ENCODE results near the gene MIX23. TPM values are rescaled to one million over a fixed set of nuclear protein-coding genes. Genes with fewer than 3 reads are reported as not detected.

MIX23 gene
- total RNA-seq, 1 experiment from 2014 or later = 111 TPM

DNA sequence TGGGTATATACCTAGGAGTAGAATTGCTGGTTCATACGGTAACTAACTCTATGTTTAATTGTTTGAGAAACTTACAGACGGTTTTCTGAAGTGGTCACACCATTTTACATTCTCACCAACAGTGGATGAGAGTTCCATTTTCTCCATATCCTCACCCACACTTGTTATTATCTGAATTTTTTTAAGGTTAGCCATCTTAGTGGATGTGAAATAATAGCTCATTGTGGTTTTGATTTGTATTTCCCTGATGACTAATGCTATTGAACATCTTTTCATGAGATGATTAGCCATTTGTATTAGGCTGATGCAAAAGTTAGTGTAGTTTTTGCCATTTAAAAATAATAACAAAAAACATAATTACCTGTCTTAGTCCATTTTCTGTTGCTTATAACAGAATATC, 39.4 kb downstream of the MIX23 start:
- peak; percentile 49; the same call in 1 of the 2 replicates for ATAC-seq
- no peaks in the 10 kb centered on the region; the same call in 1 of the 2 replicates for H3K4me1 ChIP-seq (ENCODE audit: insufficient read depth, low read length)
- H3K27ac ChIP-seq (ENCODE audit: low read length) = no peak overlapping the region
- TF ChIP-seq EZH2 (IDR thresholded peaks at IDR 0.05; ENCODE audit: low read length, unreplicated experiment) = no peak
- TF ChIP-seq EZH2phosphoT487 (IDR thresholded peaks at IDR 0.05; ENCODE audit: borderline replicate concordance, low read length) = no peak
- TF ChIP-seq, protein P1, sequence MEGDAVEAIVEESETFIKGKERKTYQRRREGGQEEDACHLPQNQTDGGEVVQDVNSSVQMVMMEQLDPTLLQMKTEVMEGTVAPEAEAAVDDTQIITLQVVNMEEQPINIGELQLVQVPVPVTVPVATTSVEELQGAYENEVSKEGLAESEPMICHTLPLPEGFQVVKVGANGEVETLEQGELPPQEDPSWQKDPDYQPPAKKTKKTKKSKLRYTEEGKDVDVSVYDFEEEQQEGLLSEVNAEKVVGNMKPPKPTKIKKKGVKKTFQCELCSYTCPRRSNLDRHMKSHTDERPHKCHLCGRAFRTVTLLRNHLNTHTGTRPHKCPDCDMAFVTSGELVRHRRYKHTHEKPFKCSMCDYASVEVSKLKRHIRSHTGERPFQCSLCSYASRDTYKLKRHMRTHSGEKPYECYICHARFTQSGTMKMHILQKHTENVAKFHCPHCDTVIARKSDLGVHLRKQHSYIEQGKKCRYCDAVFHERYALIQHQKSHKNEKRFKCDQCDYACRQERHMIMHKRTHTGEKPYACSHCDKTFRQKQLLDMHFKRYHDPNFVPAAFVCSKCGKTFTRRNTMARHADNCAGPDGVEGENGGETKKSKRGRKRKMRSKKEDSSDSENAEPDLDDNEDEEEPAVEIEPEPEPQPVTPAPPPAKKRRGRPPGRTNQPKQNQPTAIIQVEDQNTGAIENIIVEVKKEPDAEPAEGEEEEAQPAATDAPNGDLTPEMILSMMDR (conservative IDR thresholded peaks at IDR 0.05; ENCODE audit: low read depth, low read length) = no peak
- no peak overlapping the region for H2AFZ ChIP-seq (ENCODE audit: low read length)
- intact Hi-C loops (cut with micrococcal nuclease) = no loop called here
- CTCF ChIA-PET = interaction anchor here (0.7 kb wide), 1 partner anchor 37 kb away, joined by 4 read pairs; no protein-coding TSS in a partner anchor
- POLR2A ChIA-PET (ENCODE audit: unreplicated experiment) = interaction anchor here (0.7 kb wide), 1 partner anchor 1239 kb away, joined by 8 read pairs; no protein-coding TSS in a partner anchor
- BruUV-seq (replicated peaks) = no TSS peak
- no peaks in the 10 kb centered on the region for H3K79me2 ChIP-seq (ENCODE audit: low read length)
- no peaks in the 10 kb centered on the region for H3K27me3 ChIP-seq (ENCODE audit: low read length)
- peak; percentile 49 for DNase-seq
- H3K9ac ChIP-seq (ENCODE audit: low read length) = no peak overlapping the region
- no peaks in the 10 kb centered on the region for H4K20me1 ChIP-seq (ENCODE audit: low read length)
- no peak overlapping the region for H3K4me3 ChIP-seq (ENCODE audit: low read length)
- no peaks in the 10 kb centered on the region for H3K9me2 ChIP-seq (replicated peaks; ENCODE audit: low read length)
- H3K4me2 ChIP-seq (ENCODE audit: low read length) = no peak overlapping the region
- peaks cover 4% of the 10 kb centered on the region; the same call in 1 of the 2 replicates for H3K9me3 ChIP-seq (ENCODE audit: low read length)
- no peaks in the 10 kb centered on the region for H3F3A ChIP-seq (ENCODE audit: low read length, unreplicated experiment)
- no peaks in the 10 kb centered on the region for H3K36me3 ChIP-seq (ENCODE audit: low read depth, low read length)

DNA sequence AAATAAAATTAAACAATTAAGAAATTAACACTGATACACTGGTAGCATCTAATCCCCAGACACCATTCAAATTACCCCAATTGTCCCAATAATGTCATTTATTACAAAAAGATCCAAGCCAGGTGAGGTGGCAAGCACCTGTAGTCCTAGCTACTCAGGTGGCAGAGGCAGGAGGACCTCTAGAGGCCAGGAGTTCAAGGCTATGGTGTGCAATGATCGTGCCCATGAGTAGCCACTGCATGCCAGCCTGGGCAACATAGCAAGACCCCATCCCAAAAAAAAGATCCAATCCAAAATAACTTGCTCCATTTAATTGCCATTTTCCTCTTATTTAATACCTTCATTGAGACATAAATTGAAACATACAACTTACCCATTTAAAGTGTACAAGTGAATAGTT, 40.2 kb downstream of the MIX23 start:
- Histone ChIP-seq H3K36me3 (ENCODE audit: low read depth, low read length) (no peaks in the 10 kb centered on the region), H2AFZ (ENCODE audit: low read length) (no peak overlapping the region), H3K27me3 (ENCODE audit: low read length) (no peaks in the 10 kb centered on the region), H3F3A (ENCODE audit: low read length, unreplicated experiment) (no peaks in the 10 kb centered on the region), H3K9me3 (ENCODE audit: low read length) (peaks cover 4% of the 10 kb centered on the region; the same call in 1 of the 2 replicates), H3K27ac (ENCODE audit: low read length) (no peak overlapping the region), H3K9me2 (replicated peaks; ENCODE audit: low read length) (no peaks in the 10 kb centered on the region), H3K4me3 (ENCODE audit: low read length) (no peak overlapping the region), H3K4me1 (ENCODE audit: insufficient read depth, low read length) (no peaks in the 10 kb centered on the region; the same call in 1 of the 2 replicates), H4K20me1 (ENCODE audit: low read length) (no peaks in the 10 kb centered on the region), H3K79me2 (ENCODE audit: low read length) (no peaks in the 10 kb centered on the region), H3K4me2 (ENCODE audit: low read length) (no peak overlapping the region), H3K9ac (ENCODE audit: low read length) (no peak overlapping the region)
- ATAC-seq (no peak), DNase-seq (no peak)
- ChIA-PET POLR2A (ENCODE audit: unreplicated experiment) (no interaction called here), CTCF (no interaction called here)
- no TSS peak for BruUV-seq (replicated peaks)
- intact Hi-C loops (cut with micrococcal nuclease) = no loop called here
- TF ChIP-seq, protein P1 (conservative IDR thresholded peaks at IDR 0.05; ENCODE audit: low read depth, low read length) = no peak
- TF ChIP-seq EZH2phosphoT487 (IDR thresholded peaks at IDR 0.05; ENCODE audit: borderline replicate concordance, low read length) = no peak
- TF ChIP-seq EZH2 (IDR thresholded peaks at IDR 0.05; ENCODE audit: low read length, unreplicated experiment) = no peak

DNA sequence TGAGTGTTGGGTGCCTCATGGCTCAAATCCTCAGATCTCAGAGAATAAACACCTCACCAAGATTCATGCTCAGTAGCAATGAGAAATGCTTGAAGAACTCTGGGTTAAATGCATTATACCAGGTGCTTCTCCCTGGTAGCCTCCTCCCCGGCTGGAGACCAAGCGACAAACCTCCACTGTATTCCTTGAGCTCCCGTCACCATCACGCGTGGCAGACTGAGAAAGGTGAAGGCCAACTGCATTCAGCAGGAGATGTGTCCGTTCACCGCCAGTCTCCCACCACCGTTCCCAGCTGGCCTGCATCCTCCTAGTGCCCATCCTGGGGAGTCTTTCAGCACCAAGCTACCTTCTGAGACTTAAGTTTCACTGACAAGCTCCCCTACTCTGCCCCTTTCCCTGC, 50.5 kb downstream of the MIX23 start:
- intact Hi-C loops (cut with micrococcal nuclease) = no loop called here
- no peak for ATAC-seq
- H3K9me2 ChIP-seq (replicated peaks; ENCODE audit: low read length) = no peaks in the 10 kb centered on the region

More for the DNA sequence above, 50.5 kb downstream of the MIX23 start:
- H3K4me1 ChIP-seq (ENCODE audit: insufficient read depth, low read length) = no peaks in the 10 kb centered on the region
- no peak for TF ChIP-seq EZH2phosphoT487 (IDR thresholded peaks at IDR 0.05; ENCODE audit: borderline replicate concordance, low read length)
- TF ChIP-seq, protein P1 (conservative IDR thresholded peaks at IDR 0.05; ENCODE audit: low read depth, low read length) = no peak
- no peak for TF ChIP-seq EZH2 (IDR thresholded peaks at IDR 0.05; ENCODE audit: low read length, unreplicated experiment)
- no peak overlapping the region for H2AFZ ChIP-seq (ENCODE audit: low read length)
- no peaks in the 10 kb centered on the region for H3F3A ChIP-seq (ENCODE audit: low read length, unreplicated experiment)
- CTCF ChIA-PET = no interaction called here
- H3K4me2 ChIP-seq (ENCODE audit: low read length) = no peak overlapping the region
- no peak overlapping the region for H3K27ac ChIP-seq (ENCODE audit: low read length)
- no TSS peak for BruUV-seq (replicated peaks)
- DNase-seq = no peak
- POLR2A ChIA-PET (ENCODE audit: unreplicated experiment) = no interaction called here
- H3K4me3 ChIP-seq (ENCODE audit: low read length) = no peak overlapping the region
- no peaks in the 10 kb centered on the region for H3K36me3 ChIP-seq (ENCODE audit: low read depth, low read length)
- H3K9ac ChIP-seq (ENCODE audit: low read length) = no peak overlapping the region
- no peaks in the 10 kb centered on the region for H4K20me1 ChIP-seq (ENCODE audit: low read length)
- no peaks in the 10 kb centered on the region for H3K9me3 ChIP-seq (ENCODE audit: low read length)
- no peaks in the 10 kb centered on the region for H3K79me2 ChIP-seq (ENCODE audit: low read length)
- no peaks in the 10 kb centered on the region for H3K27me3 ChIP-seq (ENCODE audit: low read length)

Measured in PC-3 (cell line).